PC-9 (cell line): Measurements from ENCODE around the gene DDI2. TPM values are rescaled to one million over a fixed set of nuclear protein-coding genes. Genes with fewer than 3 reads are reported as not detected.

ENCODE experiments used
- BruUV-seq: library from RNA; stranded (reverse); fragments of 400-500 nt; replicated peaks from 2 replicates; lab custom pipeline; 2021; lab: Mats Ljungman, UMichigan
- CTCF ChIA-PET: fragments of 300-600 bp; sonication (Branson Sonifier 250); formaldehyde crosslinking; loops from one replicate; lab custom pipeline; 2022; ENCODE audit warnings: antibody characterized with exemption; lab: Charles Lee
- POLR2A ChIA-PET: fragments of 300-600 bp; sonication (Branson Sonifier 250); formaldehyde crosslinking; loops from one replicate; lab custom pipeline; 2022; ENCODE audit warnings: antibody characterized with exemption; ENCODE audit not compliant: unreplicated experiment; lab: Charles Lee
- DNase-seq, 2 experiments: peaks; one replicate each; pipeline versions ENCODE4 v3.0.0 to v3.0.0-alpha.2; 2015 to 2022; ENCODE audit warnings: mixed read lengths in 1 of 2
- H2AFZ ChIP-seq: fragments of 200-600 bp; sonication (generic); 2 replicates; pipeline ENCODE4 v1.8.1; 2017; ENCODE audit warnings: antibody characterized with exemption
- H3F3A ChIP-seq: fragments of 200-600 bp; sonication (generic); 2 replicates; pipeline ENCODE4 v1.8.1; 2017; ENCODE audit warnings: antibody characterized with exemption, mild to moderate bottlenecking, low read depth; ENCODE audit not compliant: insufficient read depth
- H3K27ac ChIP-seq: fragments of 200-600 bp; sonication (generic); 2 replicates; pipeline ENCODE4 v1.6.1; 2016; ENCODE audit warnings: mixed run types
- H3K27me3 ChIP-seq: fragments of 200-600 bp; sonication (generic); 2 replicates; pipeline ENCODE4 v1.6.1; 2016; ENCODE audit warnings: low read depth, mixed run types; ENCODE audit not compliant: insufficient read depth
- H3K36me3 ChIP-seq: fragments of 200-600 bp; sonication (generic); 2 replicates; pipeline ENCODE4 v1.6.1; 2016; ENCODE audit warnings: low read depth, mixed run types
- H3K4me1 ChIP-seq: fragments of 200-600 bp; sonication (generic); replicated peaks from 2 replicates; pipeline ENCODE4 v1.6.1; 2016; ENCODE audit warnings: mixed run types; ENCODE audit not compliant: insufficient read depth
- H3K4me2 ChIP-seq: fragments of 200-600 bp; sonication (generic); 2 replicates; pipeline ENCODE4 v1.6.1; 2017; ENCODE audit warnings: mixed run types
- H3K4me3 ChIP-seq: fragments of 200-600 bp; sonication (generic); 2 replicates; pipeline ENCODE4 v1.6.1; 2016; ENCODE audit warnings: mixed run types
- H3K79me2 ChIP-seq: fragments of 200-600 bp; sonication (generic); 2 replicates; pipeline ENCODE4 v1.6.1; 2017; ENCODE audit warnings: low read depth, mixed run types
- H3K9me2 ChIP-seq: fragments of 200-600 bp; sonication (generic); 2 replicates; pipeline ENCODE4 v1.8.1; 2017; ENCODE audit warnings: mild to moderate bottlenecking; ENCODE audit not compliant: insufficient read depth
- H3K9me3 ChIP-seq: fragments of 200-600 bp; sonication (generic); 2 replicates; pipeline ENCODE4 v1.8.1; 2016; ENCODE audit warnings: low read depth; ENCODE audit not compliant: insufficient read depth
- H4K20me1 ChIP-seq: fragments of 200-600 bp; sonication (generic); 2 replicates; pipeline ENCODE4 v1.8.1; 2017; ENCODE audit not compliant: insufficient read depth
- EZH2 ChIP-seq: fragments of 200-600 bp; sonication (generic); IDR thresholded peaks from 2 replicates; pipeline ENCODE4 v1.8.0; 2017; ENCODE audit warnings: antibody characterized with exemption, low read depth
- intact Hi-C: fragments of 100-400 bp; cut with micrococcal nuclease; formaldehyde crosslinking; loops from one replicate; pipeline ENCODE4 v1.10.0; 2022; ENCODE audit not compliant: unreplicated experiment
- total RNA-seq: library from RNA; stranded (reverse); gene quantifications from 2 replicates; pipeline ENCODE4 v1.2.3, GENCODE V29; 2021
- TF ChIP-seq, protein P1 (sequence below): fragments of 200-600 bp; sonication (generic); conservative IDR thresholded peaks from 2 replicates; pipeline ENCODE4 v1.6.1; 2017; ENCODE audit warnings: mixed run types, antibody characterized with exemption, mild to moderate bottlenecking, moderate library complexity

The DDI2 gene
- total RNA-seq, 1 experiment from 2014 or later: 38.0 TPM

DNA sequence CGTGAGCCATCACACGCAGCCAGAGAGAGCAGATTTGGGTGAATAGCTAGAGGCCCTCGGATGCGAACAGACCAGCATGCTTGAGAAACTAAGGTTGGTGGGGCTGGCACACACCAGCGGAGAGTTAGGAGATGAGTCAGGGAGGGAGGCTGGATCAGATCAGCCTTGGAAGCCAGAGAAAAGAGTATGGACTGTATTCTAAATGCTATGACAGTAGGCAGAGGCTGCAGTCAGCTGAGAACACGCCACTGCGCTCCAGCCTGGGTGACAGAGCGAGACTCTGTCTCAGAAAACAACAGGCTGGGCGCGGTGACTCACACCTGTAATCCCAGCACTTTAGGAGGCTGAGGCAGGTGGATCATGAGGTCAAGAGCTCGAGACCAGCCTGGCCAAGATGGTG, 62.9 kb downstream of the DDI2 start:
- POLR2A ChIA-PET: interaction anchor here (0.5 to 0.7 kb wide), 3 partner anchors 12 to 509 kb away, joined by 5 to 7 read pairs (median 6); no protein-coding TSS in a partner anchor
- peaks cover 52% of the 10 kb centered on the region for H3K4me1 ChIP-seq
- H3K9me3 ChIP-seq: no peaks in the 10 kb centered on the region
- BruUV-seq: no TSS peak
- DNase-seq: peak; percentile 46 to 59
- peaks cover 7% of the 10 kb centered on the region for H3K79me2 ChIP-seq
- H3F3A ChIP-seq: peaks cover 42% of the 10 kb centered on the region
- H2AFZ ChIP-seq: no peak overlapping the region
- intact Hi-C loops: loop anchor here (2.0 to 5.0 kb wide), 4 partner anchors 59 to 467 kb away; partner anchors contain the start of gene DNAJC16
- H3K27me3 ChIP-seq: no peaks in the 10 kb centered on the region
- CTCF ChIA-PET: no interaction called here
- no peak overlapping the region for H3K4me3 ChIP-seq
- no peaks in the 10 kb centered on the region for H4K20me1 ChIP-seq
- H3K36me3 ChIP-seq: no peaks in the 10 kb centered on the region
- TF ChIP-seq EZH2: no peak
- TF ChIP-seq, protein P1, sequence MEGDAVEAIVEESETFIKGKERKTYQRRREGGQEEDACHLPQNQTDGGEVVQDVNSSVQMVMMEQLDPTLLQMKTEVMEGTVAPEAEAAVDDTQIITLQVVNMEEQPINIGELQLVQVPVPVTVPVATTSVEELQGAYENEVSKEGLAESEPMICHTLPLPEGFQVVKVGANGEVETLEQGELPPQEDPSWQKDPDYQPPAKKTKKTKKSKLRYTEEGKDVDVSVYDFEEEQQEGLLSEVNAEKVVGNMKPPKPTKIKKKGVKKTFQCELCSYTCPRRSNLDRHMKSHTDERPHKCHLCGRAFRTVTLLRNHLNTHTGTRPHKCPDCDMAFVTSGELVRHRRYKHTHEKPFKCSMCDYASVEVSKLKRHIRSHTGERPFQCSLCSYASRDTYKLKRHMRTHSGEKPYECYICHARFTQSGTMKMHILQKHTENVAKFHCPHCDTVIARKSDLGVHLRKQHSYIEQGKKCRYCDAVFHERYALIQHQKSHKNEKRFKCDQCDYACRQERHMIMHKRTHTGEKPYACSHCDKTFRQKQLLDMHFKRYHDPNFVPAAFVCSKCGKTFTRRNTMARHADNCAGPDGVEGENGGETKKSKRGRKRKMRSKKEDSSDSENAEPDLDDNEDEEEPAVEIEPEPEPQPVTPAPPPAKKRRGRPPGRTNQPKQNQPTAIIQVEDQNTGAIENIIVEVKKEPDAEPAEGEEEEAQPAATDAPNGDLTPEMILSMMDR: no peak
- H3K9me2 ChIP-seq: no peaks in the 10 kb centered on the region
- H3K27ac ChIP-seq: peak overlapping the region; percentile 98
- H3K4me2 ChIP-seq: peak overlapping the region; percentile 84

DNA sequence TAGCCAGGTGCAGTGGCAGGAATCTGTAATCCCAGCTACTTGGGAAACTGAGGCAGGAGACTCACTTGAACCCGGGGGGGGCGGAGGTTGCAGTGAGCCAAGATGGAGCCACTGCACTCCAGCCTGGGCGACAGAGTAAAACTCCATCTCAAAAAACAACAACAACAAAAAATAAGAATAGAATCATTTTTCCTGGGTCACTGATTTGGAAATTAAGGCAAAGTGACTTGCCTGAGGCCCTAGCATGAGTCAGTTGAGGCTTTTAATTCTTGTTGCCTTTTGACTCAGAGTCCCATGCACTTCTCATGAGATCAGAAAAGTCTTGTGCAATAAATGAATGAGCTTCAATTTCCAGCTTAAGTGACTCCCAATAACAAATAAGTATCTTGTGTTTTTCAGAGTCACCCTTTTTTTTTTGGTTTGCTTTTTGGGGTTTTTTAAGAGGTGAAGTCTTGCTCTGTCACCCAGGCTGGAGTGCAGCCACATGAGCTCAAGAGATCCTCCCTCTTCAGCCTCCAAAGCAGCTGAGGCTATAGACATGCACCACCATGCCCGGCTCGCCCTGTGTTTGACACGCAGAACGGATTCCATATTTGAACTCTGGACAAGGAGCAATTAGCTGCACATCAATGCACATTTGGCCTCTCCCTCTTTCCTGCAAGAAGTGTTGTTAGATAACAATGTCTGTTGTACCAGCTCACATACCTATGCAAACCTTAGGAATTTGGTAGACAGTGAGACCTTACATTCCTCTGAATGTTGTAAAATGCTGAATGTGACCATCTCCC, 63.5 kb downstream of the DDI2 start:
- no peaks in the 10 kb centered on the region for H3K27me3 ChIP-seq
- peaks cover 44% of the 10 kb centered on the region for H3F3A ChIP-seq
- peak overlapping the region; percentile 40; the same call in 1 of the 2 replicates for H3K4me3 ChIP-seq
- H2AFZ ChIP-seq: no peak overlapping the region
- BruUV-seq: TSS peak; percentile 22
- H3K4me2 ChIP-seq: peak overlapping the region; percentile 84
- TF ChIP-seq EZH2: no peak
- TF ChIP-seq, protein P1: no peak
- H4K20me1 ChIP-seq: no peaks in the 10 kb centered on the region
- H3K36me3 ChIP-seq: no peaks in the 10 kb centered on the region
- intact Hi-C loops: loop anchor here (1.0 to 5.0 kb wide), 5 partner anchors 60 to 467 kb away; partner anchors contain the start of gene DNAJC16
- peaks cover 12% of the 10 kb centered on the region for H3K79me2 ChIP-seq
- H3K27ac ChIP-seq: peak overlapping the region; percentile 98
- no peaks in the 10 kb centered on the region for H3K9me2 ChIP-seq
- H3K9me3 ChIP-seq: no peaks in the 10 kb centered on the region
- ChIA-PET POLR2A (interaction anchor here (0.5 to 1.4 kb wide), 8 partner anchors 12 to 1559 kb away, joined by 3 to 7 read pairs (median 4); partner anchors contain the start of gene DNAJC16), CTCF (no interaction called here)
- H3K4me1 ChIP-seq: peaks cover 57% of the 10 kb centered on the region
- DNase-seq: peak; percentile 72 to 95

DNA sequence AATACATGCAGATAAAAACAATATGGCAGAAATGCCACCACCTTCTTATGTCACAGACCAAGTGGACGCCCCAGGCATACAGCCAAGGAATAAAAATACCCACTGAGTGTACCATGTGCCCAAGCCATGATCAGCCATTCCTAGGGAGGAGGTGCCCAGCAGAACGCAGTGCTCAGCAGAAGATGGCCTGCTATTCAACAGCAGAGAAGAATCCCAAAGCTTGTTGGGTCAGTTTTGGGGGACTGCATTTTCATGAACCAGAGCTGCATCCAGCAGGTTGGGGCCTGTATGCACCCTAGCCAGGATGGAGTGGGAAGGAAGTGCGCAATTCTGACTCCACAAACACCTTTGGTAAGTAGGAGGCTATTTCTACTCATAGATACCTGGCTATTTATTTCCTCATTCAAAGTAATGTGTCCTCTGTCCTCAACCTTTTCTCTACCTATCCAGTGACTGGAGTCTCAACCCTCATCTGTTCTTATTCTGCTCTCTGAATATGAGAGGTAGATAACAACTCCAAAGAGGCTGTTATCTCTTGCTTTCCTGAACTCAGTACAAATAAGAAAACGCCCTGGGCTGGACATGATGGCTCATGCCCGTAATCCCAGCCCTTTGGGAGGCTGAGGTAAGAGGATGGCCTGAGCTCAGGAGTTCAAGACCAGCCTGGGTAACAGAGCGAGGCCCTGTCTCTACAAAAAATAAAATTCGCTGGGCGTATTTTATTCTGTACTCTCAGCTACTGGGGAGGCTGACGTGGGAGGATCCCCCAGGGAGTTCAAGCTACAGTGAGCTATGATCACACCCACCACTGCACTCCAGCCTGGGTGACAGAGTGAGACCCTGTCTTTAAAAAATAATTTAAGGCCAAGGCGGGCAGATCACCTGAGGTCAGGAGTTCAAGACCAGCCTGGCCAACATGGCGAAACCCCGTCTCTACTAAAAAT, 64.4 kb downstream of the DDI2 start:
- POLR2A ChIA-PET: interaction anchor here (0.5 to 1.4 kb wide), 4 partner anchors 78 to 479 kb away, joined by 3 to 7 read pairs (median 4); partner anchors contain the start of gene DNAJC16
- H3K4me3 ChIP-seq: peak overlapping the region; percentile 40; the same call in 1 of the 2 replicates

More for the DNA sequence above, 64.4 kb downstream of the DDI2 start:
- Histone ChIP-seq H3K27me3 (no peaks in the 10 kb centered on the region), H3K4me1 (peaks cover 62% of the 10 kb centered on the region), H2AFZ (no peak overlapping the region), H3F3A (peaks cover 46% of the 10 kb centered on the region), H3K9me2 (no peaks in the 10 kb centered on the region), H3K27ac (peak overlapping the region; percentile 98), H3K4me2 (peak overlapping the region; percentile 84), H3K36me3 (no peaks in the 10 kb centered on the region), H3K9me3 (no peaks in the 10 kb centered on the region), H4K20me1 (no peaks in the 10 kb centered on the region), H3K79me2 (peaks cover 21% of the 10 kb centered on the region)
- TF ChIP-seq, protein P1: no peak
- no peak for TF ChIP-seq EZH2
- CTCF ChIA-PET: no interaction called here
- BruUV-seq: no TSS peak
- intact Hi-C loops: loop anchor here (1.0 to 5.0 kb wide), 5 partner anchors 61 to 466 kb away; partner anchors contain the start of gene DNAJC16
- peak in 1 of 2 experiments; percentile 65 for DNase-seq
